Thyroid gland (tissue), 4 donors: ENCODE data around the gene LHFPL6. TPM values are rescaled to one million over a fixed set of nuclear protein-coding genes. Genes with fewer than 3 reads are reported as not detected.

Experiments
- DNase-seq, 2 donors: peaks; one replicate each; pipeline ENCODE4 v3.0.0-alpha.2; 2019
- H3K27ac ChIP-seq, 3 donors: fragments of 200-600 bp; sonication (generic); 1 replicate in 2 of 3; 2 replicates in 1 of 3; pipeline ENCODE4 v1.5.1; 2016 to 2019; ENCODE audit warnings: mild to moderate bottlenecking in 1 of 3, moderate library complexity in 1 of 3
- H3K27me3 ChIP-seq: fragments of 200-600 bp; sonication (generic); one replicate; pipeline ENCODE4 v1.5.1; 2019
- H3K36me3 ChIP-seq, 2 donors: fragments of 200-600 bp; sonication (generic); one replicate each; pipeline ENCODE4 v1.5.1; 2016 to 2019
- H3K4me1 ChIP-seq, 2 donors: fragments of 200-600 bp; sonication (generic); one replicate each; pipeline ENCODE4 v1.5.1; 2017 to 2019
- H3K4me3 ChIP-seq, 3 donors: fragments of 200-600 bp; sonication (generic); replicated peaks in 1 of 3; 1 replicate in 2 of 3; 2 replicates in 1 of 3; pipeline ENCODE4 v1.5.1; 2016; ENCODE audit warnings: mild to moderate bottlenecking in 1 of 3
- H3K9me3 ChIP-seq: fragments of 200-600 bp; sonication (generic); one replicate; pipeline ENCODE4 v1.5.1; 2017
- POLR2A ChIP-seq, 2 donors: fragments of 450-650 bp; IDR thresholded peaks; one replicate each; pipeline ENCODE4 v1.6.1; 2017; ENCODE audit warnings: antibody characterized with exemption in 2 of 2, mild to moderate bottlenecking in 2 of 2, moderate library complexity in 1 of 2
- WGBS, 2 donors: methylation state at CpG; one replicate each; pipeline ENCODE4 v1.1.5; 2017; 5-methylcytosine and 5-hydroxymethylcytosine counted together
- intact Hi-C: fragments of 100-400 bp; cut with DNase I; formaldehyde crosslinking; loops from one replicate; pipeline ENCODE4 v1.15.1; 2023
- total RNA-seq, 4 donors: library from RNA; depleted of rRNA; stranded (reverse); fragments of >200 nt; gene quantifications; one replicate each; pipeline ENCODE4 v1.2.3, GENCODE V29; 2016
- TF ChIP-seq, protein P1 (sequence below), 6 experiments: fragments of 200-600 bp in 3 of 6; fragments of 450-650 bp in 3 of 6; sonication (generic) in 3 of 6; IDR thresholded peaks; one replicate each; pipeline ENCODE4 v1.5.1; 2016 to 2019; ENCODE audit warnings: antibody characterized with exemption in 6 of 6, mild to moderate bottlenecking in 2 of 6, inconsistent platforms in 1 of 6, moderate library complexity in 1 of 6

Gene LHFPL6
- total RNA-seq, 4 donors from 2014 or later = 23.6 to 86.3 (median 42.0) TPM

- H3K4me1 ChIP-seq = no peaks in the 10 kb centered on the region
- H3K4me3 ChIP-seq = no peak overlapping the region
- no peaks in the 10 kb centered on the region for H3K36me3 ChIP-seq
- 78 to 86% methylated on average over 2 of the region's 2 CpGs for WGBS, 2 donors
- no peaks in the 10 kb centered on the region for H3K9me3 ChIP-seq
- TF ChIP-seq POLR2A (IDR thresholded peaks at IDR 0.05) = no peak
- TF ChIP-seq, protein P1, sequence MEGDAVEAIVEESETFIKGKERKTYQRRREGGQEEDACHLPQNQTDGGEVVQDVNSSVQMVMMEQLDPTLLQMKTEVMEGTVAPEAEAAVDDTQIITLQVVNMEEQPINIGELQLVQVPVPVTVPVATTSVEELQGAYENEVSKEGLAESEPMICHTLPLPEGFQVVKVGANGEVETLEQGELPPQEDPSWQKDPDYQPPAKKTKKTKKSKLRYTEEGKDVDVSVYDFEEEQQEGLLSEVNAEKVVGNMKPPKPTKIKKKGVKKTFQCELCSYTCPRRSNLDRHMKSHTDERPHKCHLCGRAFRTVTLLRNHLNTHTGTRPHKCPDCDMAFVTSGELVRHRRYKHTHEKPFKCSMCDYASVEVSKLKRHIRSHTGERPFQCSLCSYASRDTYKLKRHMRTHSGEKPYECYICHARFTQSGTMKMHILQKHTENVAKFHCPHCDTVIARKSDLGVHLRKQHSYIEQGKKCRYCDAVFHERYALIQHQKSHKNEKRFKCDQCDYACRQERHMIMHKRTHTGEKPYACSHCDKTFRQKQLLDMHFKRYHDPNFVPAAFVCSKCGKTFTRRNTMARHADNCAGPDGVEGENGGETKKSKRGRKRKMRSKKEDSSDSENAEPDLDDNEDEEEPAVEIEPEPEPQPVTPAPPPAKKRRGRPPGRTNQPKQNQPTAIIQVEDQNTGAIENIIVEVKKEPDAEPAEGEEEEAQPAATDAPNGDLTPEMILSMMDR (IDR thresholded peaks at IDR 0.05) = no peak
- no peaks in the 10 kb centered on the region for H3K27me3 ChIP-seq
- intact Hi-C loops = no loop called here
- DNase-seq = no peak
- no peak overlapping the region for H3K27ac ChIP-seq
These were observed 290.4 kb downstream of the LHFPL6 start for GRCh38 chr13:39312596-39312995.

GRCh38 chr13:39311619-39312018, 291.4 kb downstream of the LHFPL6 start:
- TF ChIP-seq POLR2A (IDR thresholded peaks at IDR 0.05) = no peak
- TF ChIP-seq, protein P1 (IDR thresholded peaks at IDR 0.05) = no peak
- no peaks in the 10 kb centered on the region for H3K36me3 ChIP-seq
- DNase-seq = no peak
- intact Hi-C loops = no loop called here
- 42 to 50% methylated on average over 1 to 4 of the region's 4 CpGs for WGBS, 2 donors
- H3K4me3 ChIP-seq = no peak overlapping the region
- H3K4me1 ChIP-seq = no peaks in the 10 kb centered on the region
- no peaks in the 10 kb centered on the region for H3K9me3 ChIP-seq
- H3K27ac ChIP-seq = no peak overlapping the region
- no peaks in the 10 kb centered on the region for H3K27me3 ChIP-seq

DNA sequence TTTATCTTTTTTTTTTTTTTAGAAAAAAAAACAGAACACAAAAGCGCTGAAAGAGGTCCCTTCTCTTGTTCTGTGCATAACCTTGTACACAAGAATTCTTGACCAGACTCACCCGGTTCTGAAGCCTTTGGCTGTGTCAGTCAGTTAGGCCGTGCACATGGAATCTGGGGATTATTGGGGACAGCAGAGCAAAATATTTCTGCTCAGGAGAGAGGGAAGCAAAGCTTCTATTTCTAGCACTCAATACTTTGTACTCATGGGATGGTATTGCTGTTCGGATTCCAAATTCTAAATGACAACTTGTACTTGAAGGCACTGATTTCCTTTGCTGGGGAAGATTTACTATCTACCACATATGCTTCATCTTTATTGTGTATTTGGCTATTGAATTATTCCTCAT, 292.0 kb downstream of the LHFPL6 start:
- no peak for TF ChIP-seq POLR2A (IDR thresholded peaks at IDR 0.05)
- no peaks in the 10 kb centered on the region for H3K36me3 ChIP-seq
- no peak for DNase-seq
- no peak overlapping the region for H3K4me3 ChIP-seq
- H3K4me1 ChIP-seq = no peaks in the 10 kb centered on the region
- no peaks in the 10 kb centered on the region for H3K27me3 ChIP-seq
- WGBS, 2 donors = 84 to 91% methylated on average over 4 of the region's 4 CpGs
- no peaks in the 10 kb centered on the region for H3K9me3 ChIP-seq
- intact Hi-C loops = no loop called here
- H3K27ac ChIP-seq = no peak overlapping the region

- TF ChIP-seq POLR2A (IDR thresholded peaks at IDR 0.05) = no peak
- TF ChIP-seq, protein P1 (IDR thresholded peaks at IDR 0.05) = no peak
- Histone ChIP-seq H3K4me3 (no peak overlapping the region), H3K36me3 (no peaks in the 10 kb centered on the region), H3K9me3 (no peaks in the 10 kb centered on the region), H3K27ac (no peak overlapping the region), H3K4me1 (no peaks in the 10 kb centered on the region), H3K27me3 (no peaks in the 10 kb centered on the region)
- intact Hi-C loops = no loop called here
- 72 to 73% methylated on average over 16 of the region's 16 CpGs for WGBS, 2 donors
- DNase-seq = no peak
These were observed 296.1 kb downstream of the LHFPL6 start for GRCh38 chr13:39306639-39307589.

DNA sequence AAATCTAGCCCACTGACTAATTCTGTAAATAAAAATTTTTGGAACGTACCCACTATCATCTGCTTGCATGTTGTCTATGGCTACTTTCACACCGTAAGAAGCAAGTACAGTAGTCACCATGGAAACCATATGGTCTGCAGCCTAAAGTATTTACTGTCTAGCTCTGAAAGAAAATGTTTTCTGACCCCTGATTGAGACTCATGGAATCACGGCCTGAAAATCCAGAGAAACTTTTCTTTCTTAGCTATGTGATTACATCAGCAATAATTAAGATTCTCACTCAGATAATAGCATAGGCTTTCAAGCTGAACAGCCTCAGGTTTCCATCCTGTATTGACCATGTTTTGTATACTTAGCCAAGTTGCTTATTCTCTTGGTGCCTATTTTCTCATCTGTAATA, 300.2 kb downstream of the LHFPL6 start:
- no peak for DNase-seq
- Histone ChIP-seq H3K36me3 (no peaks in the 10 kb centered on the region), H3K27me3 (no peaks in the 10 kb centered on the region), H3K4me1 (no peaks in the 10 kb centered on the region), H3K9me3 (no peaks in the 10 kb centered on the region), H3K4me3 (no peak overlapping the region), H3K27ac (no peak overlapping the region)
- 77 to 86% methylated on average over 3 of the region's 3 CpGs for WGBS, 2 donors
- TF ChIP-seq, protein P1 (IDR thresholded peaks at IDR 0.05) = no peak
- no peak for TF ChIP-seq POLR2A (IDR thresholded peaks at IDR 0.05)
- intact Hi-C loops = no loop called here
